ENCODE data around the gene UPB1.
"Not testable (repeated sequence)": the region's sequence is repeated elsewhere in the genome, so short reads cannot be mapped to it uniquely, and the experiment has no call there.

UPB1 gene

DNA sequence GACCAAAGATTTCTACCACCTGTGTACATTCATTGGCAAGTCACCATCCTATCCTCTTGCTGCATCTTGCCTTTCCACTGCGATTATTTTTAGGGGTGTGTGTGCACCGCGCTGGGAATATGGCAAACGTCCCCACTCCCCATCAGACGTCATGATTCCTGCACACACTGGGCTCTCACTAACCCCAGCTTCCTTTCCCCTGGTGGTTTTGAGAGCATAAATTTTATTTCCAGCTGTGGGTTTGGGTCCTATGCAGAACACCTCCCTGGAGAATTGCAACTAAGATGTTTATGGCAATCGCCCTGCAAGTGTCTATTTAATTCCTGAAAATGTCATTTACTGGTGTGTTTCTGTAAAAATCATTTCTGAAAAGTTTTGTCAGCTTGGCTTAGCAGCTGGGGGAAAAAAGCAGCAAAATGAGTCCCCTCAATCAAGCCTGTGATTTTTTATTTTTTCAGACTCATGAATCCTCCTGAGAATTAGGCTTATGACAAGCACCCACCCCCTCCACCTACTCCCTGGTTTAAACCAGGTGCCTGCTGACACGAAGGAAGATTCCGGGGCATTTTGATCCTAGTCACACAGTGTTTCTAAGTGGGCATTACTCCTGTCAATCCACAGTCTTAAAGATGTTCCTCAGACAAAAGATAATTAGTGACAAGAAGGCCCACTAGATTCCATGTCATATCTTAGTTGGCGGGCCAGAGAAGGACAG lies 23.8 kb downstream of the UPB1 start:
- Mint-ChIP-seq H3K27me3 (no peaks in the 10 kb centered on the region), H3K27ac (peak overlapping the region; percentile 14), H3K9me3 (no peaks in the 10 kb centered on the region), H3K4me1 (peaks cover 26 to 54% of the 10 kb centered on the region in 2 donors), H3K36me3 (no peaks in the 10 kb centered on the region), H3K4me3 (no peak overlapping the region)
- ATAC-seq (replicated peaks) (no peak), DNase-seq (no peak)

DNA sequence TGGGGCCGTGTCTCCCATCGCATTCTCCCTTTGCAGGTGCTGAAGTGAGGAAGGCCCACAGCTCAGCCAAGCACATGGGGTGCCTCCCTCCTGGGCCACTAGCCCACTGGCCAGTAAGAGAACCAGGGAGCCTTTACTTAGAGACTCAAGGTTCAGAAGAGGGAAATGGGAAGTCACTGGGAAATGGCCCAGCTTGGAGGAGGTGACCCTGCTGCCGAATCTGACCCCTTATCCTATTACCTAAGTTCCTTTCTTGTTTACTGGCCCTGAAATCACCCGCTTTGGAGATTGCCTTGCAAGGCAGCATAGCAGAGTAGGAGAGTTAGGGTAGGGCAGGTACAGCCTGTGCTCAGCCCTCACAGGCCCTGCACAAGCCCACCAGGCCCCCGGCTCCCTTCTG lies 24.4 kb downstream of the UPB1 start:
- no peak for ATAC-seq (replicated peaks)

DNA sequence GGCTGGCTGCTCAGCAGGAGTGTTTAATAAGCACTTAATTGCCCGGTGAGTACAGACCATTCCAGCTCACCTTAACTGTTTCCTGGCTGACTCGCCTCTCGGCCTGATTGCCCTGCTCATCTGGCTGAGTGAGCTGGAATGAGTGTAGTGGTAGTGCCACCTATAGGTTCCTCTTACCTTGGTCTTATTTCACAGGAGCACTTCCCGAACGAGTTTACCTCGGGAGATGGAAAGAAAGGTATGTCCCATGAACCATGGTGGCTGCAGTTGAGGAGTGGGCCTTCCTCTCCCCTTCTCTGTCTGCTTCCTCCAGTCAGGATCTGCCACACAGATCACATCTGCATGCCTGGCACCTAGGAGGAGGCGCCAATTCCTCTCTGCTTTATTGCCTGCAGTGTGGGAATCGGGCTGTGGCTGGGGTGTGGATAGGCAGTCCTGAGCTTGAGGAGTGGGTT lies 26.7 kb downstream of the UPB1 start:
- ATAC-seq (replicated peaks) (peak; percentile 65 to 68), DNase-seq (peak; percentile 40)
- Mint-ChIP-seq H3K27me3 (no peaks in the 10 kb centered on the region), H3K4me3 (no peak overlapping the region), H3K27ac (no peak overlapping the region), H3K9me3 (no peaks in the 10 kb centered on the region), H3K36me3 (no peaks in the 10 kb centered on the region), H3K4me1 (peaks cover 23 to 41% of the 10 kb centered on the region in 2 donors)

More for the DNA sequence above, 24.4 kb downstream of the UPB1 start:
- H3K4me3 Mint-ChIP-seq = no peak overlapping the region
- no peaks in the 10 kb centered on the region for H3K9me3 Mint-ChIP-seq
- no peak for DNase-seq
- no peak overlapping the region for H3K27ac Mint-ChIP-seq
- H3K27me3 Mint-ChIP-seq = no peaks in the 10 kb centered on the region
- peaks cover 23 to 51% of the 10 kb centered on the region in 2 donors for H3K4me1 Mint-ChIP-seq
- no peaks in the 10 kb centered on the region for H3K36me3 Mint-ChIP-seq

DNA sequence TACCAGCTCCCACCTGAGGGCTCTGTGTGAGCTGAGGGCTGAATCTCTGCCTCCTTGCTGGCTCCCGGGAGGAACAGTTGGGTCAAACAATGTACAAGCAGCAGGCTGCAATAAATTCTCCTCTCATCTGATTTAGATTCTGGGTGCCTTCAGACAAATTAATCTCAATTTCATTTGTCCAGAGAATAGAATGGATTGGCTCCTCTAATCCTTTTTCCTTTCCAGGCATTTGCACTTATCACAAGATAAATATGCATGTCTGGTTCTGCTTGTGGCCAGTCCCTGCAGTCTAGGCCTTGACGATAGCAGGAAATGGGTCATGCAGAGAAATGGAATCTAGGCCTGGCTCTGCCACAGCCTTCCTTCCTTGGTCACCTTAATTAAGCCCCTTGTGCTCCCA lies 28.7 kb downstream of the UPB1 start:
- ATAC-seq (replicated peaks) (no peak), DNase-seq (no peak)

DNA sequence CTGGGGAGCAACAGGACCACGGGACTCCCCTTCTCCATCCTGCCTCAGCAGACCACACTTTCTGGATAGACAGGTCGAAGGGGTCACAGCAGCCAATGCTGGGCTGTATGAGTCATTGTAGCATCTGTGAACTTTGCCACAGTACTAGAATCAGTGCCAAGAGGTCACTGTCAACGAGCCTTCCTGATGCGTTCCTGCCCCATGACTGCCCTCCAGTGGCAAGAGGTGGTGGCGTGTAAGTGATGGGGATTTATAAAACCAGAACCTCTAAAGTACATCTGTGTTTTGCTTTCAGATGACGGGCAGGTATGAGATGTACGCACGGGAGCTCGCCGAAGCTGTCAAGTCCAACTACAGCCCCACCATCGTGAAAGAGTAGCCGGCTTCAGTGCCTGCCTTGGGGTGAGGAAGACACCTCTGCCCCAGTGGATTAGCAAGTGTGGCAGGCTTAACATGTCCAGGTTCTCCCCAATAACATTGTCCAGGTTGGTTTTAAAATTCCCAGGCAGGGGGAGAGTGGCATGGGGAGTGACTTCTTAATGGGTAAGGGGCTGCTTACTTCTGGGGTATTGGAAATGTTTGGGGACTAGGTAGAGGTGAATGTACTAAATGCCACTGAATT lies 30.4 kb downstream of the UPB1 start:
- H3K4me1 Mint-ChIP-seq = peaks cover 15 to 30% of the 10 kb centered on the region in 2 donors
- ATAC-seq (replicated peaks) = peak; percentile 95 to 96
- H3K36me3 Mint-ChIP-seq = no peaks in the 10 kb centered on the region
- peak; percentile 78 for DNase-seq
- H3K27me3 Mint-ChIP-seq = no peaks in the 10 kb centered on the region
- H3K4me3 Mint-ChIP-seq = peak overlapping the region in 1 of 2 donors; percentile 22
- peak overlapping the region; percentile 75 for H3K27ac Mint-ChIP-seq
- peaks cover 0 to 3% of the 10 kb centered on the region in 2 donors for H3K9me3 Mint-ChIP-seq

More for the DNA sequence above, 28.7 kb downstream of the UPB1 start:
- no peak overlapping the region for H3K27ac Mint-ChIP-seq
- H3K27me3 Mint-ChIP-seq = no peaks in the 10 kb centered on the region
- H3K9me3 Mint-ChIP-seq = no peaks in the 10 kb centered on the region
- H3K36me3 Mint-ChIP-seq = no peaks in the 10 kb centered on the region
- H3K4me3 Mint-ChIP-seq = no peak overlapping the region
- H3K4me1 Mint-ChIP-seq = peaks cover 18 to 31% of the 10 kb centered on the region in 2 donors

DNA sequence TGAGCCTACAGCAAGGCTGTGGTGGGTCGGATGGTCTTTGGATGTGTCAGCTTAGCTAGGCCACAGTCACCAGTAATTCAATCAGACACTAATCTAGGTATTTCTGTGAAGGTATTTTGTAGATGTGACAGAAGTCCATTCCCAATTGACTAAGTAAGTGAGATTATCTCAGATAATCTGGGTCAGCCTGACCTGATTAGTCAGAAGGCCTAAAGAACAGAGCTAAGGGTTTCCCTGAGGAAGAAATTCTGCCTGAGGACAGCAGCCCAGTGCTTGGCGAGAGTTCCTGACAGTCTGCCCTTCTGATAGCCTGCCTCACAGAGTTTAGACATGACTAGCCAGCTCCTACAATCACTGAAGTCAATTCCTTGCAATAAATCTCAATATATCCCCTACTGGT lies 31.1 kb downstream of the UPB1 start:
- Mint-ChIP-seq H3K27me3 (no peaks in the 10 kb centered on the region), H3K9me3 (peaks cover 0 to 3% of the 10 kb centered on the region in 2 donors), H3K36me3 (no peaks in the 10 kb centered on the region), H3K4me3 (no peak overlapping the region), H3K4me1 (peaks cover 15 to 30% of the 10 kb centered on the region in 2 donors), H3K27ac (no peak overlapping the region)
- DNase-seq (no peak), ATAC-seq (replicated peaks) (no peak)

DNA sequence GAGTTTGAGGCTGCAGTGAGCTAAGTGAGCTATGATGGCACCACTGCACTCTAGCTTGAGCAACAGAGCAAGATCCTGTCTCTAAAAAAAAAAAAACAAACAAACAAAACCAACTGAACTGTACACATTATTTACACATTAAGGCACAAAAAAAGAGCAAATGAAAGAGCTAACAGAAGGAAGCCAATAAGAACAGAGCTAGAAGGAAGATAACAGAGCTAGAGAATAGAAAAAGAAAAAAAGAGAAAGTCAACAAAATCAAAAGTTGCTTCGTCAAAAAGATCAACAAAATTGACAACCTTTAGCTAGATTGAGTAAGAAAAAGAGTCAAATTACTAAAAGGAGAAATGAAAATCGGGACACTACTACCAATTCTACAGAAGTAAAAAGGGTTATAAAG lies 34.8 kb downstream of the UPB1 start:
- Mint-ChIP-seq H3K27me3 (no peaks in the 10 kb centered on the region), H3K27ac (no peak overlapping the region), H3K36me3 (peaks cover 0 to 3% of the 10 kb centered on the region in 2 donors), H3K9me3 (peaks cover 0 to 3% of the 10 kb centered on the region in 2 donors), H3K4me3 (no peak overlapping the region), H3K4me1 (peaks cover 9 to 18% of the 10 kb centered on the region in 2 donors)
- DNase-seq = no peak
- ATAC-seq (replicated peaks) = no peak

DNA sequence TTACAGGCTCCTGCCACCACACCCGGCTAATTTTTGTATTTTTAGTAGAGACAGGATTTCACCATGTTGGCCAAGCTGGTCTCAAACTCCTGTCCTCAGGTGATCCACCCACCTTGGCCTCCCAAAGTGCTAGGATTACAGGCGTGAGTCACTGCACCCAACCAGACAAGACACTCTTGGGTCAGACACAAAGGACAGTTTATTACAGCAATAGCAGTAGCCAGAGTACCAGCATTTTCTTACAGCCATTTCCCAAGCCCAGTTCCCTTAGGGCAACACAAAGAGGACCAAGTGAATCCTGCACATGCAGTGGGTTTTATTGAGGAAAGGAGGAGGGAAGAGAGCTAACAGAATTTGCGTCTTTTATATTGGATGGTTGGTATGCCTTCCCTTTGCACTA lies 35.8 kb downstream of the UPB1 start:
- not testable (repeated sequence) for H3K9me3 Mint-ChIP-seq; H3K4me1 Mint-ChIP-seq; H3K4me3 Mint-ChIP-seq; H3K27me3 Mint-ChIP-seq; H3K36me3 Mint-ChIP-seq; H3K27ac Mint-ChIP-seq; DNase-seq; ATAC-seq (replicated peaks)

DNA sequence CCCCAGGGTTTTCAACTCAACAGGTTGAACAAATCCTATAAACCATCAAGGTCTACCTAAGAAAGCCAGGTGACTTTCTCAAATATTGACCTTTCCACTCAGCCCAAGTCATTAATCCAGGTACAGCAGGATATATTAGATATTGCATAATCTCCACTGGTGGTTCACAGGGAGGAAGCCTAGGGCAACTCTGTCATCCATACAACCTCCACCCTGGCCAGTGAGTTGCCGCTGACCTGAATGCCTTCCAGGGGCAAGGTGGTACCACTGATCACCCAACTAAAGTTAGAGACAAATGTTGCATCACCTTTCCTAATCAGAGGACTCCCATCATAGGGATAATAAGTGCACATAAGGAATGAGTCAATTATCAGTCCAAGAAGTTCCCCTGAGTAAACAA lies 36.9 kb downstream of the UPB1 start:
- ATAC-seq (replicated peaks) = no peak
- Mint-ChIP-seq H3K27ac (no peak overlapping the region), H3K36me3 (peaks cover 0 to 3% of the 10 kb centered on the region in 2 donors), H3K9me3 (peaks cover 0 to 3% of the 10 kb centered on the region in 2 donors), H3K4me3 (no peak overlapping the region), H3K27me3 (no peaks in the 10 kb centered on the region), H3K4me1 (peaks cover 3 to 8% of the 10 kb centered on the region in 2 donors)
- DNase-seq = no peak

DNA sequence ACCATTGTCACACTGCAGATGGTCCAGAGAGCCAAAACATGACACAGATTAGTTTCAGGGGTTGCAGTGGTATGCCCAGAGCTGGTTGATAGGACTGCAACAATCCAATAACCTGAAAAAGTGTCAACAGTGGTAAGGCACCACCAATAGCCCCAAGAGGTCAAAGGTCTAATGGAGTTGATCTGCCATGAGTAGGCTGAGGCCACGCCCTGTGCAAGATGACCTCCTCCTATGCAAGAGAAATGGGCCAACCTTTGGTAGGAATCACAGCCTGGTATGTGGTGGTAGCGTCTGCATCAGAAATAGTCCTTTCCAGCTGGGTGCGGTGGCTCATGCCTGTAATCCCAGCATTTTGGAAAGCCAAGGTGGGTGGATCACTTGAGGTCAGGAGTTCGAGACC lies 40.2 kb downstream of the UPB1 start:
- DNase-seq (no peak), ATAC-seq (replicated peaks) (no peak)
- H3K4me3 Mint-ChIP-seq = no peak overlapping the region
- H3K36me3 Mint-ChIP-seq = peaks cover 9 to 13% of the 10 kb centered on the region in 2 donors
- H3K27me3 Mint-ChIP-seq = no peaks in the 10 kb centered on the region
- H3K4me1 Mint-ChIP-seq = peaks cover 3 to 11% of the 10 kb centered on the region in 2 donors
- no peaks in the 10 kb centered on the region for H3K9me3 Mint-ChIP-seq
- H3K27ac Mint-ChIP-seq = no peak overlapping the region

DNA sequence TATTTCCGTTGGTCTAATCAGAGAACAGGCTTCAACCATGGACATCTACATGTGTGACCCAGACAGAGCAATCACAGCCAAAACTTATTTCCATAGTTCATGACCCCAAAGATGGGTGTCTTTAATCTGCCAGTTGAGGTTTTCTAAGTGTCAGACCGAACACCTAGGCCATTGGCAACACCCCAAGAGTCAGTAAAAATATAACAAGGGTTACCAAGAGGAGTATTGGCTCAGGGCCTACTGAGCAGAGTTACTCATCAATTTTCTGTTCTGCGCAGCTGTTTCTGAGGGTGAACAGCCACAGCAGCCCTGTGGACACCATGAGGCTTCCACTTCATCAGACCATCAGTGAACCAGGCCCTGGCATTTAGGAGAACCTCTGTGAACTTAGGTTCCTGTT lies 41.0 kb downstream of the UPB1 start:
- no peak overlapping the region for H3K4me3 Mint-ChIP-seq
- ATAC-seq (replicated peaks) (no peak), DNase-seq (no peak)
- peaks cover 8 to 18% of the 10 kb centered on the region in 2 donors for H3K4me1 Mint-ChIP-seq
- no peak overlapping the region for H3K27ac Mint-ChIP-seq
- no peaks in the 10 kb centered on the region for H3K9me3 Mint-ChIP-seq
- H3K36me3 Mint-ChIP-seq = peaks cover 14 to 20% of the 10 kb centered on the region in 2 donors
- no peaks in the 10 kb centered on the region for H3K27me3 Mint-ChIP-seq

DNA sequence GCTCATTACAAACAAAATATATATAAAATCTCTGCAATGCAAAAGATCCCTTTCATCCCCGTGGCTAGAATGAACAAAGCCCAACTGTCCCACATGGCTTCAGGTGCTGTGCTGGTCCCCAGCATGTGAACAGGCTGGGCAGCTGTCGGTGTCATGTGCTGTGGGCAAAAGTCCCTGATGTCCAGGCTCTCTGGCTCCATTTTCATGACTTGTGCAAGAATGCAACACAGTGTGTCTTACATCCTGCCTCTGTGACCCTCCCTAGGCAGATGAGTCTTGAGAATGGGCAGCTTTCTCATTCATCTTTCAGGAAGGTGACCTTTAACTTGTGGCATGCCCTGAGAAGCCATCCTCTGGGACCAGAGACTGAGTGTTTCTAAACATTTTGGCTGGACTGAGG lies 45.3 kb downstream of the UPB1 start:
- Mint-ChIP-seq H3K9me3 (no peaks in the 10 kb centered on the region), H3K4me1 (peaks cover 30 to 56% of the 10 kb centered on the region in 2 donors), H3K27ac (no peak overlapping the region), H3K27me3 (no peaks in the 10 kb centered on the region), H3K36me3 (peaks cover 47 to 52% of the 10 kb centered on the region in 2 donors), H3K4me3 (no peak overlapping the region)
- DNase-seq = no peak
- no peak for ATAC-seq (replicated peaks)

DNA sequence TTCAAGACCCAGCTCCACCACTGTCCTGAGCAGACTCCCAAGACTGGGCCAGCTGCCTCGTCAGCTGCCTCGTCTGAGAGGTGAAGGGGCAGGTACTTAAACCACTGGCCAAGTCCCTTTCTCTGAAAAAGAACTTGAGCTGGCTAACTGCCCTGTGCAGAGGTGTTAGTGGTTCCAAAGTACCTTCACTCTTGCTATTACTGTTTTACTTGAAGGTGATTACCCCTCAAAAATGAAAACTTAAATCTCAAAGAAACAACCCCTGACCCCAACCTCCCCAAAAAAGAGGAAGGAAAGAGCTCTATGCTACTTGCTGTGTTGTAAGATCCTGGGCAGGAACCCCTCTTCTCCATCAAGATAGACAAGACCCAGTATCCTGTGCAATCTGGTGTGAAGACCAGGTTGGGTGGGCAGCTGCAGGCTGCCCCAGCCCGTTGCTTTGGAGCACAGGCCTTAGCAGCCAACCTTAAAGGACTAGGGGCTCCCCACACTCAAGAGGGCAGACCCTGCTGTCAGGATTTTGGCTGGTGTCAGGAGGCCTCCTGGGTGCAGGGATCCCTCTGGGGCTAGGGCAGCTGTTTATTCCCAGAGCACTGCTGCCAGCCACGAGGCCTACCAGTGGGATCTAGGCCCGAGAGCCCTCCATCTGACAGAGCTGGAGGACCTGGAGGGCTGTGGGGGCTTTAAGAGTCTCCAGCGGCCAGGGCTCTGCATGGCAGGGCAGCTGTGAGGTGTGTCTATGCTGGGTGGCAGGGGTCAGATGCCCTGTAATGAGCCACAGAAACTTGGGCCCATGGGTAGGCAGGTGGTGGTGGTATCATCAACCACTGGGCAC lies 46.8 kb downstream of the UPB1 start:
- no peaks in the 10 kb centered on the region for H3K9me3 Mint-ChIP-seq
- ATAC-seq (replicated peaks) (peak; percentile 67 to 73), DNase-seq (no peak)
- H3K4me1 Mint-ChIP-seq = peaks cover 30 to 59% of the 10 kb centered on the region in 2 donors
- no peak overlapping the region for H3K4me3 Mint-ChIP-seq
- peaks cover 56 to 61% of the 10 kb centered on the region in 2 donors for H3K36me3 Mint-ChIP-seq
- H3K27ac Mint-ChIP-seq = peak overlapping the region; percentile 89
- H3K27me3 Mint-ChIP-seq = no peaks in the 10 kb centered on the region

DNA sequence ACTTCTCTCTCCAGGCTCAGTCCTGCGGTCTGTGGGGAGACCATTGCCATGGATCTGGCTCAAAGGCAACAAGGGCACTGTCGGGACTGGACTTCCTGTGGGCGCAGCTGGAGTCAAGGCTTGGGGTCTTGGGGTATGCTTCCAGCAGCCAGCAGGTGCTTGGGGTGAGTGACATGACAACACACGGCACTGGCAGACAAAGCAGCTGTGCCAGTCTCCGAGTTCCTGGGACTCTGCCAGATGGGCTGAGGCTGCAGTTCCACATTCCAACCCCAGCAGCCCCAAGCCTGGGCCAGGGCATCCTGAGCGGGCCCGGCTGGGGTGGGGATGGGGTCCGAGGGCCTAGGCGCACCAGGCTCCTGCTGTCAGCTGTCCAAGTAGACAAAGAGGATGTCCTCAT lies 47.5 kb downstream of the UPB1 start:
- Mint-ChIP-seq H3K27ac (peak overlapping the region; percentile 89), H3K9me3 (no peaks in the 10 kb centered on the region), H3K4me1 (peaks cover 32 to 66% of the 10 kb centered on the region in 2 donors), H3K36me3 (peaks cover 64 to 68% of the 10 kb centered on the region in 2 donors), H3K4me3 (no peak overlapping the region), H3K27me3 (no peaks in the 10 kb centered on the region)
- ATAC-seq (replicated peaks) (no peak), DNase-seq (no peak)
